A673 (cell line): ENCODE results near the gene AMZ1. TPM values are rescaled to one million over a fixed set of nuclear protein-coding genes. Genes with fewer than 3 reads are reported as not detected.
A peak's percentile ranks its signal among the peaks of the same experiment; 100 is the strongest.

ENCODE experiments used
- BruUV-seq: library from RNA; stranded (reverse); fragments of 400-500 nt; replicated peaks from 2 replicates; lab custom pipeline; 2021; lab: Mats Ljungman, UMichigan
- CTCF ChIA-PET: fragments of 300-600 bp; sonication (Branson Sonifier 250); formaldehyde crosslinking; loops from one replicate; lab custom pipeline; 2022; ENCODE audit warnings: antibody characterized with exemption; lab: Charles Lee
- POLR2A ChIA-PET: fragments of 300-600 bp; sonication (Branson Sonifier 250); formaldehyde crosslinking; loops from one replicate; lab custom pipeline; 2022; ENCODE audit warnings: antibody characterized with exemption; ENCODE audit not compliant: low non-redundant PET; lab: Charles Lee
- DNase-seq: peaks from one replicate; pipeline ENCODE4 v3.0.0-alpha.2; 2015; ENCODE audit warnings: low spot score
- H3K27ac ChIP-seq: fragments of 200-600 bp; sonication (generic); 2 replicates; pipeline ENCODE4 v1.5.1; 2016; ENCODE audit warnings: mixed run types, low read depth, mild to moderate bottlenecking, mixed read lengths, antibody characterized with exemption, low read length; ENCODE audit not compliant: poor library complexity, severe bottlenecking
- H3K27me3 ChIP-seq: fragments of 200-600 bp; sonication (generic); replicated peaks from 2 replicates; pipeline ENCODE4 v1.6.1; 2017; ENCODE audit warnings: mixed run types, low read depth, mild to moderate bottlenecking, mixed read lengths, antibody characterized with exemption, low read length; ENCODE audit not compliant: insufficient read depth, poor library complexity
- H3K36me3 ChIP-seq: fragments of 200-600 bp; sonication (generic); 2 replicates; pipeline ENCODE4 v1.6.1; 2016; ENCODE audit warnings: mixed run types, mild to moderate bottlenecking, mixed read lengths, antibody characterized with exemption, low read length; ENCODE audit not compliant: insufficient read depth, poor library complexity, severe bottlenecking
- H3K4me1 ChIP-seq: fragments of 200-600 bp; sonication (generic); 2 replicates; pipeline ENCODE4 v1.6.1; 2017; ENCODE audit warnings: mixed run types, mild to moderate bottlenecking, mixed read lengths, antibody characterized with exemption, low read length; ENCODE audit not compliant: insufficient read depth, poor library complexity, severe bottlenecking
- H3K4me3 ChIP-seq: fragments of 200-600 bp; sonication (generic); 2 replicates; pipeline ENCODE4 v1.5.1; 2016; ENCODE audit warnings: low read depth, mixed run types, mild to moderate bottlenecking, mixed read lengths, low read length; ENCODE audit not compliant: poor library complexity, severe bottlenecking
- H3K9me3 ChIP-seq: fragments of 200-600 bp; sonication (generic); 2 replicates; pipeline ENCODE4 v1.6.1; 2016; ENCODE audit warnings: mixed run types, low read depth, mild to moderate bottlenecking, mixed read lengths, antibody characterized with exemption, low read length; ENCODE audit not compliant: poor library complexity, severe bottlenecking
- EZH2 ChIP-seq: fragments of 200-600 bp; sonication (generic); IDR thresholded peaks from 2 replicates; pipeline ENCODE4 v1.6.1; 2017; ENCODE audit warnings: borderline replicate concordance, low read depth, mild to moderate bottlenecking, mixed read lengths, antibody characterized with exemption, low read length; ENCODE audit not compliant: poor library complexity, severe bottlenecking
- intact Hi-C: fragments of 100-400 bp; cut with micrococcal nuclease; formaldehyde crosslinking; loops from one replicate; pipeline ENCODE4 v1.10.0; 2022; ENCODE audit not compliant: unreplicated experiment
- total RNA-seq: library from RNA; stranded (reverse); gene quantifications from 2 replicates; pipeline ENCODE4 v1.2.3, GENCODE V29; 2021
- TF ChIP-seq, protein P1 (sequence below): fragments of 300-800, 200-600 bp; sonication (generic); conservative IDR thresholded peaks from 2 replicates; pipeline ENCODE4 v1.5.1; 2017; ENCODE audit warnings: low read depth, mild to moderate bottlenecking, antibody characterized with exemption, low read length, moderate library complexity, mixed read lengths

The AMZ1 gene
- total RNA-seq, 1 experiment from 2014 or later, result not detected

DNA sequence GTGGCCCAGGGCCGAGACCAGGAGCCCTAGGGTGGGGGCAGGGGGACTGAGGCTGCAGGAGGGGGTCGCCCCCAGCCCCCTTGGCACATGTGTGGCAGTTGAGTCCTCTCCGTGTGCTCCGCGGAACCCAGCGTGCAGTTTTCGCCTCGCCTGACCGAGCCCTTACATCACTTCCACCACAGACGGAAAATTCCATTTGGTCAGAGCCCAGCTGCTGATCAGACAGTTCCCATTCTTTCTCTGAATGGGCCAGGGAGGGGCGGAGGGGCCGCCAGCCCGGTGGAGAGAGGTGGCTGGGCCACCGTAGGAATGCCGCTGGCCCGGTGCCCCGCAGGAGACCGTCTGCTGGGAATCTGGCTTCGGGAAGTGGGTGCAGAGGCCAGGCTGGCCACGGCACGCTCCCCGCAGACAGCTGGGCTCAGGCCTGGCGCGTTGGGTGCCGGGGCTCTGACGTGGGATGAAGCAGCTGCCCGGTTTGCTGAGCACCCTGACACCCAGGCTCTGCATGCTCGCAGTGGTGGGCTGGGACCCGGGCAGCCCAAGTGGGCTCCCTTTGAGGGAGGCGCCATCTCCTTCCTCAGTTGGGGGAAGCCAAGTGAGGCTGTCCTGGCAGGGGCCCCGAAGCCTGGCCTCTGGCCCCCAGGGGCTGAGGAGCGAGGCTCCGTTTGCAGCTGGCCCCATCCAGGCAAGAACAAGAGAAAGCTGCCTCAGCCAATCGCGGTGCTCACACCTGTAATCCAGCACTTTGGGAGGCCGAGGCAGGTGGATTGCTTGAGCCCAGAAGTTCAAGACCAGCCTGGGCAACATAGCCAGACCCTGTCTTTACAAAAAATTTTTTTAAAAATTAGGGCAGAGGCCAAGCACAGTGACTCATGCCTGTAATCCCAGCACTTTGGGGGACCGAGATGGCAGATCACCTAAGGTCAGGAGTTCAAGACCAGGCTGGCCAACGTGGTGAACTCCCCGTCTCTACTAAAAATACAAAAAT, 46.3 kb upstream of the AMZ1 start:
- no peaks in the 10 kb centered on the region for H3K27me3 ChIP-seq
- H3K36me3 ChIP-seq, result peaks cover 11% of the 10 kb centered on the region
- intact Hi-C loops, result no loop called here
- no peak for TF ChIP-seq EZH2
- TF ChIP-seq, protein P1, sequence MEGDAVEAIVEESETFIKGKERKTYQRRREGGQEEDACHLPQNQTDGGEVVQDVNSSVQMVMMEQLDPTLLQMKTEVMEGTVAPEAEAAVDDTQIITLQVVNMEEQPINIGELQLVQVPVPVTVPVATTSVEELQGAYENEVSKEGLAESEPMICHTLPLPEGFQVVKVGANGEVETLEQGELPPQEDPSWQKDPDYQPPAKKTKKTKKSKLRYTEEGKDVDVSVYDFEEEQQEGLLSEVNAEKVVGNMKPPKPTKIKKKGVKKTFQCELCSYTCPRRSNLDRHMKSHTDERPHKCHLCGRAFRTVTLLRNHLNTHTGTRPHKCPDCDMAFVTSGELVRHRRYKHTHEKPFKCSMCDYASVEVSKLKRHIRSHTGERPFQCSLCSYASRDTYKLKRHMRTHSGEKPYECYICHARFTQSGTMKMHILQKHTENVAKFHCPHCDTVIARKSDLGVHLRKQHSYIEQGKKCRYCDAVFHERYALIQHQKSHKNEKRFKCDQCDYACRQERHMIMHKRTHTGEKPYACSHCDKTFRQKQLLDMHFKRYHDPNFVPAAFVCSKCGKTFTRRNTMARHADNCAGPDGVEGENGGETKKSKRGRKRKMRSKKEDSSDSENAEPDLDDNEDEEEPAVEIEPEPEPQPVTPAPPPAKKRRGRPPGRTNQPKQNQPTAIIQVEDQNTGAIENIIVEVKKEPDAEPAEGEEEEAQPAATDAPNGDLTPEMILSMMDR, result no peak
- BruUV-seq, result no TSS peak
- peaks cover 24% of the 10 kb centered on the region for H3K4me1 ChIP-seq
- peak overlapping the region; percentile 37 for H3K27ac ChIP-seq
- ChIA-PET CTCF (no interaction called here), POLR2A (interaction anchor here (0.5 kb wide), 1 partner anchor 342 kb away, joined by 15 read pairs; no protein-coding TSS in a partner anchor)
- peak; percentile 52 for DNase-seq
- no peak overlapping the region for H3K4me3 ChIP-seq
- H3K9me3 ChIP-seq, result no peaks in the 10 kb centered on the region

GRCh38 chr7:2643386-2644219, 44.4 kb upstream of the AMZ1 start:
- no peak for DNase-seq
- ChIA-PET CTCF (interaction anchor here (0.6 kb wide), 1 partner anchor 13 kb away, joined by 3 read pairs; no protein-coding TSS in a partner anchor), POLR2A (no interaction called here)
- Histone ChIP-seq H3K27ac (peak overlapping the region; percentile 45), H3K4me1 (peaks cover 24% of the 10 kb centered on the region), H3K4me3 (no peak overlapping the region), H3K36me3 (peaks cover 26% of the 10 kb centered on the region), H3K9me3 (no peaks in the 10 kb centered on the region), H3K27me3 (no peaks in the 10 kb centered on the region)
- TF ChIP-seq EZH2, result no peak
- TF ChIP-seq, protein P1, result peak; percentile 36; the same call in 1 of the 2 replicates
- no TSS peak for BruUV-seq
- intact Hi-C loops, result no loop called here

GRCh38 chr7:2644220-2644561, 43.8 kb upstream of the AMZ1 start:
- BruUV-seq, result no TSS peak
- H3K4me3 ChIP-seq, result no peak overlapping the region
- peaks cover 24% of the 10 kb centered on the region for H3K4me1 ChIP-seq
- TF ChIP-seq, protein P1, result no peak
- no peak for TF ChIP-seq EZH2
- intact Hi-C loops, result no loop called here
- H3K9me3 ChIP-seq, result no peaks in the 10 kb centered on the region
- POLR2A ChIA-PET, result no interaction called here
- no peak for DNase-seq
- peak overlapping the region; percentile 45 for H3K27ac ChIP-seq
- no peaks in the 10 kb centered on the region for H3K27me3 ChIP-seq
- peaks cover 25% of the 10 kb centered on the region for H3K36me3 ChIP-seq
- CTCF ChIA-PET, result no interaction called here
